Activated CD4-positive, alpha-beta T cell treated with anti-CD3 and anti-CD28 coated beads, Interleukin-2, amount 10 ng/mL, durations not matched to agents 7 days and 5 days (primary cell): ENCODE data around the gene BACH2. TPM values are rescaled to one million over a fixed set of nuclear protein-coding genes. Genes with fewer than 3 reads are reported as not detected.
A peak's percentile ranks its signal among the peaks of the same experiment; 100 is the strongest.
"Not testable (repeated sequence)": the region's sequence is repeated elsewhere in the genome, so short reads cannot be mapped to it uniquely, and the experiment has no call there.

ENCODE experiments used
- CTCF ChIA-PET: fragments of 350-600 bp; sonication (Branson Sonifier 250); formaldehyde crosslinking; loops from one replicate; lab custom pipeline; 2021; ENCODE audit warnings: antibody characterized with exemption; lab: Charles Lee
- POLR2A ChIA-PET: fragments of 350-600 bp; sonication (Branson Sonifier 250); formaldehyde crosslinking; loops from one replicate; lab custom pipeline; 2021; ENCODE audit warnings: antibody characterized with exemption; lab: Charles Lee
- DNase-seq: peaks from one replicate; pipeline ENCODE4 v3.0.0-alpha.2; 2020
- H3K27ac Mint-ChIP-seq: one replicate; pipeline ENCODE4 v1.8.0; 2021; ENCODE audit warnings: mild to moderate bottlenecking, moderate library complexity, mixed read lengths
- H3K27me3 Mint-ChIP-seq: one replicate; pipeline ENCODE4 v1.8.0; 2021; ENCODE audit warnings: mixed read lengths
- H3K36me3 Mint-ChIP-seq: one replicate; pipeline ENCODE4 v1.8.0; 2021; ENCODE audit warnings: low read depth, mixed read lengths
- H3K4me1 Mint-ChIP-seq: one replicate; pipeline ENCODE4 v1.8.0; 2021; ENCODE audit warnings: mixed read lengths
- H3K4me3 Mint-ChIP-seq: one replicate; pipeline ENCODE4 v1.8.0; 2021; ENCODE audit warnings: mild to moderate bottlenecking, moderate library complexity, mixed read lengths
- H3K9me3 Mint-ChIP-seq: one replicate; pipeline ENCODE4 v1.8.0; 2021; ENCODE audit warnings: mixed read lengths
- total RNA-seq, 2 experiments: library from RNA; stranded (reverse); gene quantifications; one replicate each; pipeline ENCODE4 v1.2.3, GENCODE V29; 2021

BACH2 gene
- total RNA-seq, 2 experiments from 2014 or later = 59.4 to 61.6 TPM

- H3K4me1 Mint-ChIP-seq = peaks cover 42% of the 10 kb centered on the region
- peaks cover 42% of the 10 kb centered on the region for H3K36me3 Mint-ChIP-seq
- DNase-seq = no peak
- H3K4me3 Mint-ChIP-seq = no peak overlapping the region
- no peaks in the 10 kb centered on the region for H3K27me3 Mint-ChIP-seq
- CTCF ChIA-PET = interaction anchor here (0.6 to 1.9 kb wide), 3 partner anchors 10 to 342 kb away, joined by 3 to 4 read pairs (median 3); no protein-coding TSS in a partner anchor
- H3K27ac Mint-ChIP-seq = no peak overlapping the region
- peaks cover 26% of the 10 kb centered on the region for H3K9me3 Mint-ChIP-seq
- POLR2A ChIA-PET = no interaction called here
These were observed 177.0 kb downstream of the BACH2 start for GRCh38 chr6:90119618-90120017.

- peaks cover 34% of the 10 kb centered on the region for H3K9me3 Mint-ChIP-seq
- peaks cover 36% of the 10 kb centered on the region for H3K4me1 Mint-ChIP-seq
- POLR2A ChIA-PET = no interaction called here
- no peaks in the 10 kb centered on the region for H3K27me3 Mint-ChIP-seq
- CTCF ChIA-PET = interaction anchor here (0.9 to 1.0 kb wide), 2 partner anchors 21 to 35 kb away, joined by 3 read pairs; no protein-coding TSS in a partner anchor
- peaks cover 52% of the 10 kb centered on the region for H3K36me3 Mint-ChIP-seq
- no peak overlapping the region for H3K4me3 Mint-ChIP-seq
- DNase-seq = no peak
- no peak overlapping the region for H3K27ac Mint-ChIP-seq
These were observed 178.1 kb downstream of the BACH2 start for GRCh38 chr6:90118581-90118980.

- Mint-ChIP-seq H3K4me1 (peaks cover 36% of the 10 kb centered on the region), H3K27me3 (no peaks in the 10 kb centered on the region), H3K4me3 (no peak overlapping the region), H3K9me3 (peaks cover 38% of the 10 kb centered on the region), H3K27ac (no peak overlapping the region), H3K36me3 (peaks cover 56% of the 10 kb centered on the region)
- CTCF ChIA-PET = interaction anchor here (0.9 to 1.1 kb wide), 3 partner anchors 21 to 357 kb away, joined by 3 read pairs; no protein-coding TSS in a partner anchor
- DNase-seq = no peak
- POLR2A ChIA-PET = no interaction called here
These were observed 178.6 kb downstream of the BACH2 start for GRCh38 chr6:90118069-90118468.

- not testable (repeated sequence) for H3K27ac Mint-ChIP-seq
- peaks cover 58% of the 10 kb centered on the region for H3K36me3 Mint-ChIP-seq
These were observed 180.5 kb downstream of the BACH2 start for GRCh38 chr6:90116126-90116525.

GRCh38 chr6:90113389-90113788 is 183.3 kb downstream of the BACH2 start:
- CTCF ChIA-PET = interaction anchor here (1.0 to 2.8 kb wide), 4 partner anchors 14 to 170 kb away, joined by 3 to 7 read pairs (median 3); no protein-coding TSS in a partner anchor
- peaks cover 54% of the 10 kb centered on the region for H3K4me1 Mint-ChIP-seq
- no peak overlapping the region for H3K27ac Mint-ChIP-seq
- peaks cover 69% of the 10 kb centered on the region for H3K36me3 Mint-ChIP-seq
- DNase-seq = no peak
- no peak overlapping the region for H3K4me3 Mint-ChIP-seq
- H3K9me3 Mint-ChIP-seq = peaks cover 48% of the 10 kb centered on the region
- H3K27me3 Mint-ChIP-seq = no peaks in the 10 kb centered on the region
- POLR2A ChIA-PET = no interaction called here

More at GRCh38 chr6:90116126-90116525, 180.5 kb downstream of the BACH2 start:
- peaks cover 40% of the 10 kb centered on the region for H3K4me1 Mint-ChIP-seq
- H3K4me3 Mint-ChIP-seq, DNase-seq, H3K27me3 Mint-ChIP-seq: not testable (repeated sequence)
- POLR2A ChIA-PET = interaction anchor here (0.9 kb wide), 1 partner anchor 178 kb away, joined by 3 read pairs; no protein-coding TSS in a partner anchor
- H3K9me3 Mint-ChIP-seq = peaks cover 46% of the 10 kb centered on the region
- CTCF ChIA-PET = interaction anchor here (1.8 kb wide), 1 partner anchor 15 kb away, joined by 5 read pairs; no protein-coding TSS in a partner anchor

GRCh38 chr6:90111387-90111786 is 185.3 kb downstream of the BACH2 start:
- POLR2A ChIA-PET = no interaction called here
- H3K4me3 Mint-ChIP-seq = peak overlapping the region; percentile 11
- H3K9me3 Mint-ChIP-seq = peaks cover 40% of the 10 kb centered on the region
- no peak for DNase-seq
- H3K27me3 Mint-ChIP-seq = no peaks in the 10 kb centered on the region
- H3K4me1 Mint-ChIP-seq = peaks cover 62% of the 10 kb centered on the region
- peaks cover 63% of the 10 kb centered on the region for H3K36me3 Mint-ChIP-seq
- H3K27ac Mint-ChIP-seq = peak overlapping the region; percentile 81
- CTCF ChIA-PET = interaction anchor here (1.6 kb wide), 1 partner anchor 160 kb away, joined by 4 read pairs; no protein-coding TSS in a partner anchor

GRCh38 chr6:90110971-90111370 is 185.7 kb downstream of the BACH2 start:
- Mint-ChIP-seq H3K4me3 (peak overlapping the region; percentile 11), H3K9me3 (peaks cover 36% of the 10 kb centered on the region), H3K27me3 (no peaks in the 10 kb centered on the region), H3K4me1 (peaks cover 67% of the 10 kb centered on the region), H3K27ac (peak overlapping the region; percentile 81), H3K36me3 (peaks cover 59% of the 10 kb centered on the region)
- peak; percentile 88 for DNase-seq
- POLR2A ChIA-PET = no interaction called here
- CTCF ChIA-PET = interaction anchor here (1.1 to 1.6 kb wide), 2 partner anchors 15 to 160 kb away, joined by 3 to 4 read pairs; no protein-coding TSS in a partner anchor

GRCh38 chr6:90109141-90109540 is 187.5 kb downstream of the BACH2 start:
- Mint-ChIP-seq H3K27me3 (no peaks in the 10 kb centered on the region), H3K36me3 (peaks cover 53% of the 10 kb centered on the region), H3K4me3 (peak overlapping the region; percentile 8), H3K4me1 (peaks cover 84% of the 10 kb centered on the region), H3K9me3 (peaks cover 22% of the 10 kb centered on the region), H3K27ac (peak overlapping the region; percentile 50)
- DNase-seq = peak; percentile 32
- ChIA-PET CTCF (interaction anchor here (0.5 to 1.6 kb wide), 4 partner anchors 10 to 282 kb away, joined by 3 to 5 read pairs (median 4); no protein-coding TSS in a partner anchor), POLR2A (interaction anchor here (0.6 kb wide), 1 partner anchor 25 kb away, joined by 3 read pairs; no protein-coding TSS in a partner anchor)

- CTCF ChIA-PET = interaction anchor here (0.7 kb wide), 1 partner anchor 705 kb away, joined by 3 read pairs; no protein-coding TSS in a partner anchor
- H3K27ac Mint-ChIP-seq = peak overlapping the region; percentile 67
- H3K27me3 Mint-ChIP-seq = no peaks in the 10 kb centered on the region
- DNase-seq = peak; percentile 53
- H3K4me3 Mint-ChIP-seq = peak overlapping the region; percentile 24
- H3K9me3 Mint-ChIP-seq = peaks cover 14% of the 10 kb centered on the region
- peaks cover 52% of the 10 kb centered on the region for H3K36me3 Mint-ChIP-seq
- POLR2A ChIA-PET = no interaction called here
- H3K4me1 Mint-ChIP-seq = peaks cover 94% of the 10 kb centered on the region
These were observed 188.8 kb downstream of the BACH2 start for GRCh38 chr6:90107771-90108282.

GRCh38 chr6:90107371-90107770 is 189.3 kb downstream of the BACH2 start:
- DNase-seq = no peak
- Mint-ChIP-seq H3K27me3 (no peaks in the 10 kb centered on the region), H3K36me3 (peaks cover 49% of the 10 kb centered on the region), H3K4me1 (peaks cover 92% of the 10 kb centered on the region), H3K9me3 (peaks cover 11% of the 10 kb centered on the region), H3K4me3 (peak overlapping the region; percentile 24), H3K27ac (peak overlapping the region; percentile 67)
- CTCF ChIA-PET = interaction anchor here (0.7 to 2.0 kb wide), 4 partner anchors 13 to 705 kb away, joined by 3 to 5 read pairs (median 4); no protein-coding TSS in a partner anchor
- POLR2A ChIA-PET = no interaction called here

GRCh38 chr6:90106449-90106848 is 190.2 kb downstream of the BACH2 start:
- no peak overlapping the region for H3K4me3 Mint-ChIP-seq
- H3K9me3 Mint-ChIP-seq = peaks cover 13% of the 10 kb centered on the region
- no peaks in the 10 kb centered on the region for H3K27me3 Mint-ChIP-seq
- POLR2A ChIA-PET = interaction anchor here (0.8 kb wide), 1 partner anchor 78 kb away, joined by 5 read pairs; no protein-coding TSS in a partner anchor
- H3K4me1 Mint-ChIP-seq = peaks cover 82% of the 10 kb centered on the region
- no peak for DNase-seq
- peaks cover 45% of the 10 kb centered on the region for H3K36me3 Mint-ChIP-seq
- CTCF ChIA-PET = interaction anchor here (1.2 to 2.0 kb wide), 4 partner anchors 12 to 181 kb away, joined by 3 to 5 read pairs (median 4); no protein-coding TSS in a partner anchor
- H3K27ac Mint-ChIP-seq = no peak overlapping the region

GRCh38 chr6:90105506-90106170 is 191.0 kb downstream of the BACH2 start:
- peak overlapping the region; percentile 46 for H3K27ac Mint-ChIP-seq
- peaks cover 21% of the 10 kb centered on the region for H3K9me3 Mint-ChIP-seq
- peaks cover 82% of the 10 kb centered on the region for H3K4me1 Mint-ChIP-seq
- DNase-seq = no peak
- CTCF ChIA-PET = interaction anchor here (0.6 to 2.0 kb wide), 7 partner anchors 12 to 278 kb away, joined by 3 to 5 read pairs (median 3); no protein-coding TSS in a partner anchor
- H3K36me3 Mint-ChIP-seq = peaks cover 53% of the 10 kb centered on the region
- POLR2A ChIA-PET = interaction anchor here (0.8 kb wide), 1 partner anchor 79 kb away, joined by 5 read pairs; no protein-coding TSS in a partner anchor
- H3K4me3 Mint-ChIP-seq = no peak overlapping the region
- no peaks in the 10 kb centered on the region for H3K27me3 Mint-ChIP-seq
